HG03066 (cell line): ENCODE data around the gene PCDHB6.
"Not testable (repeated sequence)": the region's sequence is repeated elsewhere in the genome, so short reads cannot be mapped to it uniquely, and the experiment has no call there.

Experiments
- ATAC-seq: cut with Tn5 transposase; IDR thresholded peaks from one replicate; pipeline ENCODE4 v1.9.1; 2021; ENCODE audit warnings: low read depth; ENCODE audit not compliant: unreplicated experiment

Gene PCDHB6

DNA sequence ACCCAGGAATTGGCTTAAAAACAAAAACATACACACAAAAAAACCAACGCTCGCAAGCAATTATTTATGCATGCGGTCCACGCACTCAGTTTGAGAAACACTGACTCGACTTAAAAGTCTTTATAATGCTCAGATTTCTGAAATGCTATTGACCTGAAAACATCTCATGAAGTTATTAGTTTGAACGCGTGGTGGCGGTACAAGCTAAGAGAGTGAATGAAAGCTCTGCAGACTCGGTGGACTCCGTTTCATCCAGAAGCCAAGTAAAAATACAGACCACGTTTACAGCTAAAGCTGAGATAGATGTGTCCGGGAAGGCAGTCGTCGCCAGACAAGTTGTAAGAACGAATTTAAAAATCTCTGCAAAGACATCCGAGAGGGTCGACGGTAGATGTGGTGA is at the start of gene PCDHB6:
Gene PCDHB6, plus strand, starts transcription at position 246 of the 400 bp plus-strand sequence. CDS start 201 bp downstream, outside the sequence.
- no peak for ATAC-seq

DNA sequence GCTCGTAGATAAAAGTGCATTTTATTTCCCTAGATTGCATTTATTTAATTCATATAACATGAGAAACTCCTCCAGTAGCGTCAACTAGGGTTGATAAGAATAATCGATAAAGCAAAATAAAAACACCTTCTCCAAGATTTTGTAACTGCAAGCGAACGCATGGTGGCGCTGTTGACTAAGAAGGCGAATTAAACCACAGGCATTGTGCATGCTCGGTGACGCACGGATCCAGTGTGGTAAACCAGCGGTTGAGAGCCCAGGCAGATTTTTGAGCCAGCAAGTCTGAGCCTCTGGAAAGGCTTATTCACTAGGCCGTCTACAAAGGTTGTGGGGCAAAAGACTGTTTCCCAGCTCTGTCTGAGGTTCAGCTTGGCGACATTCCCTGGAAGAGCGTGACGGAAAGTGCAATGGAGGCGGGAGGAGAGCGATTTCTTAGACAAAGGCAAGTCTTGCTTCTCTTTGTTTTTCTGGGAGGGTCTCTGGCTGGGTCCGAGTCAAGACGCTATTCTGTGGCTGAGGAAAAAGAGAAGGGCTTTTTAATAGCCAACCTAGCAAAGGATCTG is 49.5 kb upstream of the PCDHB6 start, which contains the start of gene PCDHB3:
Gene PCDHB3, plus strand, starts transcription at position 231 of the 563 bp plus-strand sequence. Its CDS starts 177 bp downstream, at position 408.
- no peak for ATAC-seq

DNA sequence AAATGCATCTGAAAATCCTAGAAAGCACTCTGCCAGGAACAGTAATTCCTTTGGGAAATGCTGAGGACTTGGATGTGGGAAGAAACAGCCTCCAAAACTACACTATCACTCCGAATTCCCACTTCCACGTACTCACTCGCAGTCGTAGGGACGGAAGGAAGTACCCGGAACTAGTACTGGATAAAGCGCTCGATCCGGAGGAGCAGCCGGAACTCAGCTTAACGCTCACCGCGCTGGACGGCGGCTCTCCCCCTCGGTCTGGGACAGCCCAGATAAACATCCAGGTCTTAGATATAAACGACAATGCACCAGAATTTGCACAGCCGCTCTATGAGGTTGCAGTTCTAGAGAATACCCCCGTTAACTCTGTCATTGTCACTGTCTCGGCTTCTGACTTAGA is 48.8 kb upstream of the PCDHB6 start:
- ATAC-seq = no peak

DNA sequence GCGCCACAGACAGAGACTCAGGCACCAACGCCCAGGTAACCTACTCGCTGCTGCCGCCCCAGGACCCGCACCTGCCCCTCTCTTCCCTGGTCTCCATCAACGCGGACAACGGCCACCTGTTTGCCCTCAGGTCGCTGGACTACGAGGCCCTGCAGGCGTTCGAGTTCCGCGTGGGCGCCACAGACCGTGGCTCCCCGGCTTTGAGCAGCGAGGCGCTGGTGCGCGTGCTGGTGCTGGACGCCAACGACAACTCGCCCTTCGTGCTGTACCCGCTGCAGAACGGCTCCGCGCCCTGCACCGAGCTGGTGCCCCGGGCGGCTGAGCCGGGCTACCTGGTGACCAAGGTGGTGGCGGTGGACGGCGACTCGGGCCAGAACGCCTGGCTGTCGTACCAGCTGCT is 47.8 kb upstream of the PCDHB6 start:
- ATAC-seq = not testable (repeated sequence)

DNA sequence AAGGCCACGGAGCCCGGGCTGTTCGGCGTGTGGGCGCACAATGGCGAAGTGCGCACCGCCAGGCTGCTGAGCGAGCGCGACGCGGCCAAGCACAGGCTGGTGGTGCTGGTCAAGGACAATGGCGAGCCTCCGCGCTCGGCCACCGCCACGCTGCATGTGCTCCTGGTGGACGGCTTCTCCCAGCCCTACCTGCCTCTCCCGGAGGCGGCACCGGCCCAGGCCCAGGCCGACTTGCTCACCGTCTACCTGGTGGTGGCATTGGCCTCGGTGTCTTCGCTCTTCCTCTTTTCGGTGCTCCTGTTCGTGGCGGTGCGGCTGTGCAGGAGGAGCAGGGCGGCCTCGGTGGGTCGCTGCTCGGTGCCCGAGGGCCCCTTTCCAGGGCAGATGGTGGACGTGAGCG is 47.4 kb upstream of the PCDHB6 start:
- not testable (repeated sequence) for ATAC-seq

DNA sequence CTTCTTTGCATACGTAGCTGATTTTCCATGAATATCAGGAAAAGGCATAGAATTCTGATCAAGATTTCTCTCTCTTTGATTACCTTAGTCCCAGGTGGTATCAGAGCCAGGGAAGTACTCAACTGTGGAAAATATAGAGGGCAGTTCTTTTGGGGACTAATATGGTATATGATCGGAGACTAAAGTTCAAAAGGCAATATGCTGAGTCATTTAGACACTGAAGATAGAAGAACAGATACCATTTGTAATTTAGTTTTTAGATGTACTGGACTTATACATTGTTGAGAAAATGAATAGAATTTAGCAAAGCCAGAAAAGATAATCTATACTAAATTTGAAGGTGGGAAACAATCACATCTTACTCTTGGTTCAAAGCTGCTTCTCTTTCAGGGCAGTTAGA is 44.5 kb upstream of the PCDHB6 start:
- no peak for ATAC-seq

DNA sequence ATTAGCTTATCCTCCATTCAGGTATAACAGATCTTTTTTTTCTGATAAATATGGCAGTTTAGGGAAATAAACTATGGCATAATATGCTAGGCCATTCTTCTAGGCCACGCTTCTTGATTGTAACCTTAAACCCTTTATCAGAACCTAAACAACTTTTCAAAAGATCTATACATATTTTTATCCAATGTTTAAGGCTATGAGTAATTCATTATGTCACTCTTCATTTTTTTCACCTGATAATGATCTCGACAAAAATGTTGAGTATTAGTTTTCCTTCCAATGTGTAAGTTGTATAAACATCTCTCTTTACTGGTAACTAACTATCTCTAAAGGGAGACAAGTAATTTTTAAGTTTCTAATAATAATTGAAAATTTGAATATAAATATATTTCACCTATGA is 30.6 kb upstream of the PCDHB6 start:
- no peak for ATAC-seq

DNA sequence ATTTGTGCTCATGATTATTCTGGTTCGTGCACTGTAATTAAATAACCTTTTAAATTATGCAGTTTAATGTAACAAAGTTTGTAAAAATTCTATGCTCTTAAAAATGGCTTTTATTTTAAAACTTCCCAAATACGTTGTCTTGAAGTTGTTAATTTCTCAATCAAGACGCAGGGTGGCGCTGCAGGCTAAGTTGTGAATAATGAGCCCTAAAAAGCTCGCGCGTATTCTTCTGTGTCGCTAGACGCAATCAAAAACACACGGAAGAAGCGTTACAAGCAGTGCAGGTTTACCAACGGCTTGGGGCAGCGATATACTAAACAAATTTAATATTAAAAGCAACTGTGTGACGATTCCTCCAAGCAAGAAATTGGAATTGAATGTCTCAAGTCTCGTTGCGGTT is 28.3 kb upstream of the PCDHB6 start, which contains the start of gene PCDHB4:
Gene PCDHB4, plus strand, starts transcription at position 256 of the 400 bp plus-strand sequence. CDS start 181 bp downstream, outside the sequence.
- no peak for ATAC-seq

DNA sequence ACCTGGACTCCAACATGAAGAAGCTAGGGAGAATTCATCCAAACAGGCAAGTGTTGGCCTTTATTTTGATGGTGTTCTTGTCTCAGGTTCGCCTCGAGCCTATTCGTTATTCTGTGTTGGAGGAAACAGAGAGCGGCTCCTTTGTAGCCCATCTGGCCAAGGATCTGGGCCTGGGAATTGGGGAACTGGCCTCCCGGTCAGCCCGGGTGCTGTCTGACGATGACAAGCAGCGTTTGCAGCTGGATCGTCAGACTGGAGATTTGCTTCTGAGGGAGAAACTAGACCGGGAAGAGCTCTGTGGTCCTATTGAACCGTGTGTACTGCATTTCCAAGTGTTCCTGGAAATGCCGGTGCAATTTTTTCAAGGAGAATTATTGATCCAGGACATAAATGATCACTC is 27.9 kb upstream of the PCDHB6 start:
- ATAC-seq = no peak

DNA sequence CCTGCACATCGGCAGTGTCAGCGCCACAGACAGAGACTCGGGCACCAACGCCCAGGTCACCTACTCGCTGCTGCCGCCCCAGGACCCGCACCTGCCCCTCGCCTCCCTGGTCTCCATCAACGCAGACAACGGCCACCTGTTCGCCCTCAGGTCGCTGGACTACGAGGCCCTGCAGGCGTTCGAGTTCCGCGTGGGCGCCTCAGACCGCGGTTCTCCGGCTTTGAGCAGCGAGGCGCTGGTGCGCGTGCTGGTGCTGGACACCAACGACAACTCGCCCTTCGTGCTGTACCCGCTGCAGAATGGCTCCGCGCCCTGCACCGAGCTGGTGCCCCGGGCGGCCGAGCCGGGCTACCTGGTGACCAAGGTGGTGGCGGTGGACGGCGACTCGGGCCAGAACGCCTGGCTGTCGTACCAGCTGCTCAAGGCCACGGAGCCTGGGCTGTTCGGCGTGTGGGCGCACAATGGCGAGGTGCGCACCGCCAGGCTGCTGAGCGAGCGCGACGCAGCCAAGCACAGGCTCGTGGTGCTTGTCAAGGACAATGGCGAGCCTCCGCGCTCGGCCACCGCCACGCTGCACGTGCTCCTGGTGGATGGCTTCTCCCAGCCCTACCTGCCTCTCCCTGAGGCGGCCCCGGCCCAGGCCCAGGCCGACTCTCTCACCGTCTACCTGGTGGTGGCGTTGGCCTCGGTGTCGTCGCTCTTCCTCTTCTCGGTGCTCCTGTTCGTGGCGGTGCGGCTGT is 26.3 kb upstream of the PCDHB6 start:
- not testable (repeated sequence) for ATAC-seq

DNA sequence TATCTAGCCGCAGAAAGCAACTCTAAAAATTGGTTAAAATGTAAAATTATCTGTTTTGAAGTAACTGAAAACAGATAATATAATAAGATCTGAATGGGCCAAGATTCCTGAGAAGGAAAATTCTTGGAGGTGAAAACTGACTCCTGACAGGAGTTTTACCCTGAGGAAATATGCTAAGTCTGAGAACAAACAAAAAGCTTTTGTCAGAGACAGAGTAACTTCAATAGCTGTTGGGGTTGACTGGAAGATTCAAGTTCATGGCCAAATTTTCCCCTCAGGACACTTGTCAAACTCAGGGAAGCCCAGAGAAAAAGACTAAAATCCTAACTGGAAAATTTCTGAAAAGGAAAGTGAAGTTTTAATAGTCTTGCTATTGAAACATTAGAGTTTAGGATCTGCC is 22.6 kb upstream of the PCDHB6 start:
- ATAC-seq = no peak

DNA sequence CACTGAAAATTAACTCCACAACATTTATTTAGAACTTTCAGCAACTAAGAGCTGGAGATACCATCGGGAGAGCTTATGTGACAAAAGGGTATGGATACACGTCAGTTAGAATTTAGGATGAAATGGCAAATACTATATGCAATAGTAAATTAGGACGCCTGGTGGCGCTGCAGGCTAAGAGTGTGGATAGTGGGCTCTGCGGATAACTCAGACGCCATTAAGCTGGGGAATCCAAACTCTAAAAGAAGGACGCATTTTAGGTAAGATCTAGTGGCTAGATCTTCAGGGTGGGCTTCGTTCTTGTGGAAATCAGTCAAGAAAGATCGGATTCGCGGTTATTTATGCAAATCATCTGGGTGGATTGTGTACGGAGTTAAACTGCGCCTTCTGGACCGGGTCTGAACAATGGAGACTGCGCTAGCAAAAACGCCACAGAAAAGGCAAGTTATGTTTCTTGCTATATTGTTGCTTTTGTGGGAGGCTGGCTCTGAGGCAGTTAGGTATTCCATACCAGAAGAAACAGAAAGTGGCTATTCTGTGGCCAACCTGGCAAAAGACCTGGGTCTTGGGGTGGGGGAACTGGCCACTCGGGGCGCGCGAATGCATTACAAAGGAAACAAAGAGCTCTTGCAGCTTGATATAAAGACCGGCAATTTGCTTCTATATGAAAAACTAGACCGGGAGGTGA is 14.7 kb upstream of the PCDHB6 start, which contains the start of gene PCDHB5:
Gene PCDHB5, plus strand, starts transcription at position 177 of the 688 bp plus-strand sequence. Its CDS starts 229 bp downstream, at position 406.
- no peak for ATAC-seq

DNA sequence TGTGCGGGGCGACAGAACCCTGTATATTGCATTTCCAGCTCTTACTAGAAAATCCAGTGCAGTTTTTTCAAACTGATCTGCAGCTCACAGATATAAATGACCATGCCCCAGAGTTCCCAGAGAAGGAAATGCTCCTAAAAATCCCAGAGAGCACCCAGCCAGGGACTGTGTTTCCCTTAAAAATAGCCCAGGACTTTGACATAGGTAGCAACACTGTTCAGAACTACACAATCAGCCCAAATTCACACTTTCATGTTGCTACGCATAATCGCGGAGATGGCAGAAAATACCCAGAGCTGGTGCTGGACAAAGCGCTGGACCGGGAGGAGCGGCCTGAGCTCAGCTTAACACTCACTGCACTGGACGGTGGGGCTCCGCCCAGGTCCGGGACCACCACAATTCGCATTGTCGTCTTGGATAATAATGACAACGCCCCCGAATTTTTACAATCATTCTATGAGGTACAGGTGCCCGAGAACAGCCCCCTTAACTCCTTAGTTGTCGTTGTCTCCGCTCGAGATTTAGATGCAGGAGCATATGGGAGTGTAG is 14.1 kb upstream of the PCDHB6 start:
- no peak for ATAC-seq

DNA sequence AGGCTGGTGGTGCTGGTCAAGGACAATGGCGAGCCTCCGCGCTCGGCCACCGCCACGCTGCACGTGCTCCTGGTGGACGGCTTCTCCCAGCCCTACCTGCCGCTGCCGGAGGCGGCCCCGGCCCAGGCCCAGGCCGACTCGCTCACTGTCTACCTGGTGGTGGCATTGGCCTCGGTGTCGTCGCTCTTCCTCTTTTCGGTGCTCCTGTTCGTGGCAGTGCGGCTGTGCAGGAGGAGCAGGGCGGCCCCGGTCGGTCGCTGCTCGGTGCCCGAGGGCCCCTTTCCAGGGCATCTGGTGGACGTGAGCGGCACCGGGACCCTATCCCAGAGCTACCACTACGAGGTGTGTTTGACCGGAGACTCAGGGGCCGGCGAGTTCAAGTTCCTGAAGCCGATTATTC is 12.5 kb upstream of the PCDHB6 start:
- ATAC-seq = not testable (repeated sequence)

DNA sequence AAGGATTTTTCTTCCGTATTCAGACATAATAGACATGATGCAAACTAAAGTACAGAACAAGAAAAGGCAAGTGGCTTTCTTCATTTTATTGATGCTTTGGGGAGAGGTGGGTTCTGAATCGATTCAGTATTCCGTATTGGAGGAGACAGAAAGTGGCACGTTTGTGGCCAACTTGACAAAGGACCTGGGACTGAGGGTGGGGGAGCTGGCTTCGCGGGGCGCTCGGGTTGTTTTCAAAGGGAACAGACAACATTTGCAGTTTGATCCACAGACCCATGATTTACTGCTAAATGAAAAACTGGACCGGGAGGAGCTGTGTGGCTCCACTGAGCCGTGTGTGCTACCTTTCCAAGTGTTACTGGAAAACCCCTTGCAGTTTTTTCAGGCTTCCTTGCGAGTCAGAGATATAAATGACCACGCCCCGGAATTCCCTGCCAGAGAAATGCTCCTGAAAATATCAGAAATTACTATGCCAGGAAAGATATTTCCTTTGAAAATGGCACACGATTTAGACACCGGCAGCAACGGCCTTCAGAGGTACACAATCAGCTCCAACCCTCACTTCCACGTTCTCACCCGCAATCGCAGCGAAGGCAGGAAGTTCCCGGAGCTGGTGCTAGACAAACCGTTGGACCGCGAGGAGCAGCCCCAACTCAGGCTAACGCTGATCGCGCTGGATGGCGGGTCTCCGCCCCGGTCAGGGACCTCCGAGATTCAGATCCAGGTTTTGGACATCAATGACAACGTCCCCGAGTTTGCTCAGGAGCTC is 551 bp downstream of the PCDHB6 start:
- ATAC-seq = no peak

DNA sequence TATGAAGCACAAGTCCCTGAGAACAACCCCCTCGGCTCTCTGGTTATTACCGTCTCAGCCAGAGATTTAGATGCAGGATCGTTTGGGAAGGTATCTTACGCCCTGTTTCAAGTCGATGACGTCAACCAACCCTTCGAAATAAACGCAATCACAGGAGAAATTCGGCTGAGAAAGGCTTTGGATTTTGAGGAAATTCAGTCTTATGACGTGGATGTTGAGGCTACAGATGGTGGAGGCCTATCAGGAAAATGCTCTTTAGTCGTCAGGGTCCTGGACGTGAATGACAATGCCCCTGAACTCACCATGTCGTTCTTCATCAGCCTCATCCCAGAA is 1.1 kb downstream of the PCDHB6 start:
- no peak for ATAC-seq

DNA sequence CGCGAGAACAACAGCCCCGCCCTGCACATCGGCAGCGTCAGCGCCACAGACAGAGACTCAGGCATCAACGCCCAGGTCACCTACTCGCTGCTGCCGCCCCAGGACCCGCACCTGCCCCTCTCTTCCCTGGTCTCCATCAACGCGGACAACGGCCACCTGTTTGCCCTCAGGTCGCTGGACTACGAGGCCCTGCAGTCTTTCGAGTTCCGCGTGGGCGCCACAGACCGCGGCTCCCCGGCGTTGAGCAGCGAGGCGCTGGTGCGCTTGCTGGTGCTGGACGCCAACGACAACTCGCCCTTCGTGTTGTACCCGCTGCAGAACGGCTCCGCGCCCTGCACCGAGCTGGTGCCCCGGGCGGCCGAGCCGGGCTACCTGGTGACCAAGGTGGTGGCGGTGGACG is 1.8 kb downstream of the PCDHB6 start:
- ATAC-seq = not testable (repeated sequence)

DNA sequence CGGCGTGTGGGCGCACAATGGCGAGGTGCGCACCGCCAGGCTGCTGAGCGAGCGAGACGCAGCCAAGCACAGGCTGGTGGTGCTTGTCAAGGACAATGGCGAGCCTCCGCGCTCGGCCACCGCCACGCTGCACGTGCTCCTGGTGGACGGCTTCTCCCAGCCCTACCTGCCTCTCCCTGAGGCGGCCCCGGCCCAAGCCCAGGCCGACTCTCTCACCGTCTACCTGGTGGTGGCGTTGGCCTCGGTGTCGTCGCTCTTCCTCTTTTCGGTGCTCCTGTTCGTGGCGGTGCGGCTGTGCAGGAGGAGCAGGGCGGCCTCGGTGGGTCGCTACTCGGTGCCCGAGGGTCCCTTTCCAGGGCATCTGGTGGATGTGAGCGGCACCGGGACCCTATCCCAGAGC is 2.2 kb downstream of the PCDHB6 start:
- not testable (repeated sequence) for ATAC-seq

DNA sequence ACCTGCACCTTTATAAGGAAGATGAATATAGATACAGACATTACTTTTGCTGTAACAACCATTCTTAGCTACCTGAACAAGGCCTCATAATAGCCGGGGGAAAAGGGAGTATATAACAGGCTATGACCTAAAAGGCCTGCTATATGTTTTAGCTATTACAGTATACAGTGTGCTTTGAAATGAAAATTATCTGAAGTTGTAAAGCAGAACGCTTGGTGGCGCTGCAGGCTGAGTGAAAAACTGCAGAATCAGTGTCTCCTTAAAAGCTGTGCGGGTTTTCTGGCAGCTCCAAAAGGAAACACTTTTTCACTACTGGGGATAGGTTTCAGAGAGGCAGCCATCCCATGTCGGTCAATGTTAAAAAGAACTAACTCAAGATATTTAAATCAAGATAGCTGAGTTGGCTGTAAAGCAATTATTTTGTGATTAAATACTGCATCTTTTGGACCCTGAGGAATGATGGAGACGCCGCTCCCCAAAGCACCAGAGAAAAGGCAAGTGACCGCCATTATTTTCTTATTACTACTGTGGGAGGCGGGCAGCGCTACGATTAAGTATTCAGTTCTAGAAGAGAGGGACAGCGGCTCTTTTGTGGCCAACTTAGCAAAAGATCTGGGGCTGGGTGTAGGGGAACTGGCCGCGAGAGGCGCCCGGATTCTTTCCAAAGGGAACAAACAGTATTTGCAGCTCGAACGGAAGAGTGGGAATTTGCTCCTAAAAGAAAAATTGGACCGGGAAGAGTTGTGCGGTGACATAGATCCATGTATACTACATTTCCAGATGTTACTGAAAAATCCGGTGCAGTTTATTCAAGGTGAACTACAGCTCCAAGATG is 5.9 kb downstream of the PCDHB6 start:
- no peak for ATAC-seq

DNA sequence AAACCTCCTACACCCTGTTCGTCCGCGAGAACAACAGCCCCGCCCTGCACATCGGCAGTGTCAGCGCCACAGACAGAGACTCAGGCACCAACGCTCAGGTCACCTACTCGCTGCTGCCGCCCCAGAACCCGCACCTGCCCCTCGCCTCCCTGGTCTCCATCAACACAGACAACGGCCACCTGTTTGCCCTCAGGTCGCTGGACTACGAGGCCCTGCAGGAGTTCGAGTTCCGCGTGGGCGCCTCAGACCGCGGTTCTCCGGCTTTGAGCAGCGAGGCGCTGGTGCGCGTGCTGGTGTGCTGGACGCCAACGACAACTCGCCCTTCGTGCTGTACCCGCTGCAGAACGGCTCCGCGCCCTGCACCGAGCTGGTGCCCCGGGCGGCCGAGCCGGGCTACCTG is 7.5 kb downstream of the PCDHB6 start:
- ATAC-seq = not testable (repeated sequence)
